WTC11 (cell line): Measurements from ENCODE around the gene MLH3. TPM values are rescaled to one million over a fixed set of nuclear protein-coding genes. Genes with fewer than 3 reads are reported as not detected.

ENCODE experiments used
- ATAC-seq: fragments of 200-7000 bp; cut with Tn5 transposase; 2 replicates; pipeline ENCODE4 v1.10.0; 2021; ENCODE audit warnings: mild to moderate bottlenecking, moderate library complexity
- CTCF ChIA-PET: fragments of 300-600 bp; sonication (Branson Sonifier 250); formaldehyde crosslinking; loops from one replicate; lab custom pipeline; 2021; ENCODE audit warnings: antibody characterized with exemption; lab: Charles Lee
- POLR2A ChIA-PET: fragments of 350-600 bp; sonication (Branson Sonifier 250); formaldehyde crosslinking; loops from one replicate; lab custom pipeline; 2021; ENCODE audit warnings: antibody characterized with exemption; lab: Charles Lee
- DNase-seq: peaks from one replicate; pipeline ENCODE4 v3.0.0; 2021; ENCODE audit warnings: low spot score
- H3K27ac Mint-ChIP-seq: 2 replicates; pipeline ENCODE4 v1.8.0; 2021; ENCODE audit warnings: mixed read lengths
- H3K27me3 Mint-ChIP-seq: 2 replicates; pipeline ENCODE4 v1.8.0; 2021; ENCODE audit warnings: low read depth, mild to moderate bottlenecking, moderate library complexity, mixed read lengths
- H3K36me3 Mint-ChIP-seq: 2 replicates; pipeline ENCODE4 v1.8.0; 2021; ENCODE audit warnings: mixed read lengths
- H3K4me1 Mint-ChIP-seq: 2 replicates; pipeline ENCODE4 v1.8.0; 2022; ENCODE audit warnings: mixed read lengths
- H3K4me3 Mint-ChIP-seq: 2 replicates; pipeline ENCODE4 v1.8.0; 2021; ENCODE audit warnings: mild to moderate bottlenecking, moderate library complexity, mixed read lengths
- H3K9me3 Mint-ChIP-seq: 2 replicates; pipeline ENCODE4 v1.8.0; 2021; ENCODE audit warnings: mixed read lengths
- CDX4 ChIP-seq: fragments of 250-450 bp; sonication (Bioruptor Pico); IDR thresholded peaks from 2 replicates; pipeline ENCODE4 v1.9.0; 2021; ENCODE audit warnings: moderate library complexity, mild to moderate bottlenecking, inconsistent platforms, borderline replicate concordance
- ETV6 ChIP-seq: sonication (generic); formaldehyde crosslinking; IDR thresholded peaks from 2 replicates; pipeline ENCODE4 v1.8.1; 2022; ENCODE audit warnings: mild to moderate bottlenecking, missing genetic modification reagents
- FOXJ3 ChIP-seq: sonication (generic); formaldehyde crosslinking; IDR thresholded peaks from 2 replicates; pipeline ENCODE4 v1.9.0; 2021; ENCODE audit warnings: missing genetic modification reagents, mild to moderate bottlenecking, borderline replicate concordance
- GABPB1 ChIP-seq: sonication (generic); formaldehyde crosslinking; IDR thresholded peaks from 2 replicates; pipeline ENCODE4 v1.8.1; 2023; ENCODE audit warnings: mild to moderate bottlenecking, missing genetic modification reagents
- GRHL2 ChIP-seq: fragments of 250-450 bp; sonication (Bioruptor Pico); IDR thresholded peaks from 2 replicates; pipeline ENCODE4 v1.8.0; 2022; ENCODE audit warnings: mild to moderate bottlenecking, moderate library complexity; ENCODE audit not compliant: insufficient replicate concordance, severe bottlenecking
- KAT7 ChIP-seq: sonication (generic); formaldehyde crosslinking; IDR thresholded peaks from 2 replicates; pipeline ENCODE4 v1.8.1; 2023; ENCODE audit warnings: missing genetic modification reagents, mild to moderate bottlenecking, borderline replicate concordance
- MLX ChIP-seq: sonication (generic); formaldehyde crosslinking; IDR thresholded peaks from 2 replicates; pipeline ENCODE4 v1.8.1; 2023; ENCODE audit warnings: mild to moderate bottlenecking, missing genetic modification reagents, moderate library complexity
- NFYB ChIP-seq: sonication (generic); formaldehyde crosslinking; conservative IDR thresholded peaks from 2 replicates; pipeline ENCODE4 v1.8.0; 2022; ENCODE audit warnings: low read depth, missing genetic modification reagents
- NR2C2 ChIP-seq: sonication (generic); formaldehyde crosslinking; IDR thresholded peaks from 2 replicates; pipeline ENCODE4 v1.8.0; 2022; ENCODE audit warnings: mild to moderate bottlenecking, missing genetic modification reagents
- OVOL2 ChIP-seq: fragments of 250-450 bp; sonication (Bioruptor Pico); IDR thresholded peaks from 2 replicates; pipeline ENCODE4 v1.9.0; 2021; ENCODE audit warnings: mild to moderate bottlenecking, borderline replicate concordance
- RELA ChIP-seq: sonication (generic); formaldehyde crosslinking; IDR thresholded peaks from 2 replicates; pipeline ENCODE4 v1.8.1; 2022; ENCODE audit warnings: missing genetic modification reagents, mild to moderate bottlenecking, borderline replicate concordance
- RORB ChIP-seq: fragments of 250-450 bp; sonication (Bioruptor Pico); IDR thresholded peaks from 2 replicates; pipeline ENCODE4 v1.9.0; 2021; ENCODE audit warnings: mild to moderate bottlenecking
- SOX15 ChIP-seq: fragments of 250-450 bp; sonication (Bioruptor Pico); IDR thresholded peaks from 2 replicates; pipeline ENCODE4 v1.9.0; 2021; ENCODE audit warnings: mild to moderate bottlenecking
- TP53 ChIP-seq: sonication (generic); formaldehyde crosslinking; IDR thresholded peaks from 2 replicates; pipeline ENCODE4 v1.8.1; 2023; ENCODE audit warnings: mild to moderate bottlenecking, missing genetic modification reagents
- USF2 ChIP-seq: sonication (generic); formaldehyde crosslinking; IDR thresholded peaks from 2 replicates; pipeline ENCODE4 v1.8.1; 2023; ENCODE audit warnings: mild to moderate bottlenecking, missing genetic modification reagents, moderate library complexity
- ZBTB43 ChIP-seq: sonication (generic); formaldehyde crosslinking; IDR thresholded peaks from 2 replicates; pipeline ENCODE4 v1.8.1; 2023; ENCODE audit warnings: mild to moderate bottlenecking, missing genetic modification reagents
- total RNA-seq: library from RNA; stranded (reverse); gene quantifications from 3 replicates; pipeline ENCODE4 v1.2.3, GENCODE V29; 2021
- TF ChIP-seq, protein P1 (sequence below): sonication (generic); formaldehyde crosslinking; IDR thresholded peaks from 2 replicates; pipeline ENCODE4 v1.8.0; 2022; ENCODE audit warnings: mild to moderate bottlenecking, missing genetic modification reagents
- TF ChIP-seq, protein P2 (sequence below): sonication (generic); formaldehyde crosslinking; IDR thresholded peaks from 2 replicates; pipeline ENCODE4 v1.8.0; 2022; ENCODE audit warnings: mild to moderate bottlenecking, missing genetic modification reagents
- TF ChIP-seq, protein P3 (sequence below): sonication (generic); formaldehyde crosslinking; IDR thresholded peaks from 2 replicates; pipeline ENCODE4 v1.8.1; 2022; ENCODE audit warnings: mild to moderate bottlenecking, moderate library complexity, missing genetic modification reagents
- TF ChIP-seq, protein P4 (sequence below): sonication (generic); formaldehyde crosslinking; IDR thresholded peaks from 2 replicates; pipeline ENCODE4 v1.8.1; 2022; ENCODE audit warnings: low read depth, missing genetic modification reagents, borderline replicate concordance
- TF ChIP-seq, protein P5 (sequence below): fragments of 250-450 bp; sonication (Bioruptor Pico); IDR thresholded peaks from 2 replicates; pipeline ENCODE4 v1.8.0; 2021; ENCODE audit warnings: mild to moderate bottlenecking

The MLH3 gene
- total RNA-seq, 1 experiment from 2014 or later, result 16.7 TPM

DNA sequence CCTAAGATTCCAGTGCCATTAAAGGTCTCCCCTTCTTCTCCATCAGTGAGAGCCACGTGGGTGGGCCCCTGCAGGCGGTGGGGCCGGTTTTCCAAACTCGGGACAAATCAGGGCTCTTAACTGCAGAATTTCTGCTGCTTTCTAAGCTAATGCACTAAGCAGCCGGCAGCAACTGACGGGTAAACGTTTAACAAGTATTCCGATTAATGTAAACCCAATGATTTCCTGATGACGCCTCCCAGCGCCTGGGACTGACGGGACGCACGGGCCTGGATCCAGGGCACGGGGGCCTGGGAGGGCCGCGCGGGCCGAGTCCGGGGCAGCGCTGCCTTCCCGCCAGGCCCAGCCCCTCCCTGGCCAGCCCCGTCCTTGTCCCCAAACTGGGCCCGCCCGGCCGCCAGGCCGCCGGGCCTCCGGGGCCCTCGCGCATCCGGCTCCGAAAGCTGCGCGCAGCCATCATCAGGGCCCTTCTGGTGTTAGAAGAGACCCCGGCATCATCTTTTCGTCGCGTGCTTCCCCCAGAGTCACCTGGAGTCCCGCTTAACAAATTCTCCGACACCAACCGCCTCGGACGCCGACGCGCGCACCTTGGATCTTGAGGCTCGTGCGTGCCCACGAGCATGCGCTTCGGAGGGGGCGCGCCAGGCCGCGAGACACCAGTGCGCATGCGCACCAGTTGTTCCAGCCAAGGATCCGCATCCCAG is at the start of gene MLH3 (continued):
- TF ChIP-seq CDX4 (CRISPR knock-in tag), result no peak
- TF ChIP-seq TP53 (CRISPR knock-in tag), result no peak
- peak; percentile 37; the same call in 1 of the 2 replicates for TF ChIP-seq USF2 (CRISPR knock-in tag)
- peak; percentile 43; the same call in 1 of the 2 replicates for TF ChIP-seq RELA (CRISPR knock-in tag)
- TF ChIP-seq ETV6, result peak; percentile 44; the same call in 1 of the 2 replicates
- TF ChIP-seq, protein P1, sequence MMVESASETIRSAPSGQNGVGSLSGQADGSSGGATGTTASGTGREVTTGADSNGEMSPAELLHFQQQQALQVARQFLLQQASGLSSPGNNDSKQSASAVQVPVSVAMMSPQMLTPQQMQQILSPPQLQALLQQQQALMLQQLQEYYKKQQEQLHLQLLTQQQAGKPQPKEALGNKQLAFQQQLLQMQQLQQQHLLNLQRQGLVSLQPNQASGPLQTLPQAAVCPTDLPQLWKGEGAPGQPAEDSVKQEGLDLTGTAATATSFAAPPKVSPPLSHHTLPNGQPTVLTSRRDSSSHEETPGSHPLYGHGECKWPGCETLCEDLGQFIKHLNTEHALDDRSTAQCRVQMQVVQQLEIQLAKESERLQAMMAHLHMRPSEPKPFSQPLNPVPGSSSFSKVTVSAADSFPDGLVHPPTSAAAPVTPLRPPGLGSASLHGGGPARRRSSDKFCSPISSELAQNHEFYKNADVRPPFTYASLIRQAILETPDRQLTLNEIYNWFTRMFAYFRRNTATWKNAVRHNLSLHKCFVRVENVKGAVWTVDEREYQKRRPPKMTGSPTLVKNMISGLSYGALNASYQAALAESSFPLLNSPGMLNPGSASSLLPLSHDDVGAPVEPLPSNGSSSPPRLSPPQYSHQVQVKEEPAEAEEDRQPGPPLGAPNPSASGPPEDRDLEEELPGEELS (CRISPR knock-in tag), result 0 out of 2 replicates have a peak, but pooled peaks have one; percentile 66
- TF ChIP-seq, protein P2, sequence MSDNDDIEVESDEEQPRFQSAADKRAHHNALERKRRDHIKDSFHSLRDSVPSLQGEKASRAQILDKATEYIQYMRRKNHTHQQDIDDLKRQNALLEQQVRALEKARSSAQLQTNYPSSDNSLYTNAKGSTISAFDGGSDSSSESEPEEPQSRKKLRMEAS, result peak; percentile 95

DNA sequence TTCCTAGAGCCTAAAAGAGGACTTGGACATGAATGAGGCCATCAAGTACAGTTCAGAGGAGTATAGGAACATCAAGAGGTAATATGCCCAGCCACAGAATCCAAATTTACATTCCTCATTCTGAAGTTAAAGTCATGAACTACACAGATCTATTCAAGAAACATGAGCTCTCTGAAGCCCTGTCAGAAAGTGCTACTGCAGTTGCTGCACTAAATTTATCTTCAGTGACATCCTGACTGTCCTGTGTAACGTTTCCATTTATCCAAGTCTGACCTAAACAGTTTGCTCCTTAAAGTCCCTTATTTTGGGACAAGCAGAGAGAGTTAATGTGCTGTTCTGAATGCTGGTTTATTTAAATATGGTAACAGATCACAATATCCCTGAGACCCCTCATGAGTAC is 47.4 kb upstream of the MLH3 start:
- DNase-seq (no peak), ATAC-seq (no peak)
- Mint-ChIP-seq H3K4me1 (no peaks in the 10 kb centered on the region), H3K9me3 (no peaks in the 10 kb centered on the region), H3K27me3 (no peaks in the 10 kb centered on the region), H3K4me3 (no peak overlapping the region), H3K36me3 (peaks cover 62% of the 10 kb centered on the region), H3K27ac (no peak overlapping the region)
- ChIA-PET CTCF (no interaction called here), POLR2A (no interaction called here)
- TF ChIP-seq NR2C2 (CRISPR knock-in tag) (no peak), SOX15 (no peak), RORB (no peak)
- TF ChIP-seq, protein P3, sequence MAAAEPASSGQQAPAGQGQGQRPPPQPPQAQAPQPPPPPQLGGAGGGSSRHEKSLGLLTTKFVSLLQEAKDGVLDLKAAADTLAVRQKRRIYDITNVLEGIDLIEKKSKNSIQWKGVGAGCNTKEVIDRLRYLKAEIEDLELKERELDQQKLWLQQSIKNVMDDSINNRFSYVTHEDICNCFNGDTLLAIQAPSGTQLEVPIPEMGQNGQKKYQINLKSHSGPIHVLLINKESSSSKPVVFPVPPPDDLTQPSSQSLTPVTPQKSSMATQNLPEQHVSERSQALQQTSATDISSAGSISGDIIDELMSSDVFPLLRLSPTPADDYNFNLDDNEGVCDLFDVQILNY (CRISPR knock-in tag), result no peak
- TF ChIP-seq, protein P4, sequence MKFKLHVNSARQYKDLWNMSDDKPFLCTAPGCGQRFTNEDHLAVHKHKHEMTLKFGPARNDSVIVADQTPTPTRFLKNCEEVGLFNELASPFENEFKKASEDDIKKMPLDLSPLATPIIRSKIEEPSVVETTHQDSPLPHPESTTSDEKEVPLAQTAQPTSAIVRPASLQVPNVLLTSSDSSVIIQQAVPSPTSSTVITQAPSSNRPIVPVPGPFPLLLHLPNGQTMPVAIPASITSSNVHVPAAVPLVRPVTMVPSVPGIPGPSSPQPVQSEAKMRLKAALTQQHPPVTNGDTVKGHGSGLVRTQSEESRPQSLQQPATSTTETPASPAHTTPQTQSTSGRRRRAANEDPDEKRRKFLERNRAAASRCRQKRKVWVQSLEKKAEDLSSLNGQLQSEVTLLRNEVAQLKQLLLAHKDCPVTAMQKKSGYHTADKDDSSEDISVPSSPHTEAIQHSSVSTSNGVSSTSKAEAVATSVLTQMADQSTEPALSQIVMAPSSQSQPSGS (CRISPR knock-in tag), result no peak

DNA sequence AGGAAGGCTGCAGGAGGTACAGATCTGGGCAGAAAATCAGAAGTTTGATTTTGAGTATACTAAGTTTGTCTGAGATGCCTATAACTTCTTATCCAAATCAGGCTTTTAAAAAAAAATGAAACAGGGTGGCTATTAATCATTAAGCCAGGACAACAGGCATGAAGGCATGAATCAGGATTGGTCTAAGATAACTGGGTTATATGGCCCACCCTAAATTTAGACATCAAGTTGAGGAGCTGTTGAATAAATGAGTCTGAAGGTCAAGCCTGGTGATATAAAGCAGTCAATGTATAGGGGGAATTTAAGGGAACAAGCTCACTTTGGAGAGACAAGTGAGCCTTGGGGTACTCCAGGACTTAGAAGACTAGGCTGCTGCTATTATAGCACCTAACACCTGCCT is 46.9 kb upstream of the MLH3 start:
- Mint-ChIP-seq H3K36me3 (peaks cover 61% of the 10 kb centered on the region), H3K9me3 (no peaks in the 10 kb centered on the region), H3K27ac (no peak overlapping the region), H3K27me3 (no peaks in the 10 kb centered on the region), H3K4me1 (no peaks in the 10 kb centered on the region), H3K4me3 (no peak overlapping the region)
- ATAC-seq, result no peak
- ChIA-PET POLR2A (no interaction called here), CTCF (no interaction called here)
- DNase-seq, result no peak
- TF ChIP-seq KAT7, result no peak
- no peak for TF ChIP-seq MLX (CRISPR knock-in tag)
- TF ChIP-seq OVOL2, result no peak
- no peak for TF ChIP-seq NFYB (CRISPR knock-in tag)
- TF ChIP-seq GABPB1 (CRISPR knock-in tag), result no peak
- TF ChIP-seq, protein P5, sequence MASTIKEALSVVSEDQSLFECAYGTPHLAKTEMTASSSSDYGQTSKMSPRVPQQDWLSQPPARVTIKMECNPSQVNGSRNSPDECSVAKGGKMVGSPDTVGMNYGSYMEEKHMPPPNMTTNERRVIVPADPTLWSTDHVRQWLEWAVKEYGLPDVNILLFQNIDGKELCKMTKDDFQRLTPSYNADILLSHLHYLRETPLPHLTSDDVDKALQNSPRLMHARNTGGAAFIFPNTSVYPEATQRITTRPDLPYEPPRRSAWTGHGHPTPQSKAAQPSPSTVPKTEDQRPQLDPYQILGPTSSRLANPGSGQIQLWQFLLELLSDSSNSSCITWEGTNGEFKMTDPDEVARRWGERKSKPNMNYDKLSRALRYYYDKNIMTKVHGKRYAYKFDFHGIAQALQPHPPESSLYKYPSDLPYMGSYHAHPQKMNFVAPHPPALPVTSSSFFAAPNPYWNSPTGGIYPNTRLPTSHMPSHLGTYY (CRISPR knock-in tag), result no peak
- no peak for TF ChIP-seq FOXJ3
- no peak for TF ChIP-seq GRHL2 (CRISPR knock-in tag)
- TF ChIP-seq ZBTB43 (CRISPR knock-in tag), result no peak
